ENCODE results near the gene ZNF44.

GRCh38 chr19:12224676-12225075 is 70.0 kb downstream of the ZNF44 start:
- no peak for TF ChIP-seq CTCF (IDR thresholded peaks at IDR 0.05)
- no peak for TF ChIP-seq EZH2 (IDR thresholded peaks at IDR 0.05)
- no peak for TF ChIP-seq EZH2phosphoT487 (IDR thresholded peaks at IDR 0.05)
